Measurements from ENCODE around the gene VOPP1. TPM values are rescaled to one million over a fixed set of nuclear protein-coding genes. Genes with fewer than 3 reads are reported as not detected.

Gene VOPP1
- total and polyA plus RNA-seq, 2 of the 13 experiments (the other 11 are each of a cell fraction or from before 2014, with no cell fraction given): 21.8 to 55.3 TPM

- 97% methylated on average over 1 of the region's 1 CpG for WGBS (ENCODE audit: low lambda C conversion rate)
- DNase-seq (ENCODE audit: low spot score) (no peak), FAIRE-seq (no peak), ATAC-seq (no peak)
- in situ Hi-C loops (cut with HindIII; ENCODE audit: extremely low pct_ligation_motif_present, low pct_unique_long_range_greater_than_20kb): no loop called here
- no TSS peak for BruUV-seq (replicated peaks)
- no peaks in the 10 kb centered on the region for H4K20me1 ChIP-seq (ENCODE audit: insufficient read depth, low read length)
- ChIA-PET POLR2A (no interaction called here), CTCF (ENCODE audit: low intra/inter-chr PET ratio, low total read pairs) (no interaction called here)
- H3K36me3 ChIP-seq (replicated peaks in 1 of 2; ENCODE audit: control insufficient read depth in 1 of 2, insufficient read depth in 2 of 2, low read length in 2 of 2): no peaks in the 10 kb centered on the region
- no peaks in the 10 kb centered on the region for H3K79me2 ChIP-seq (ENCODE audit: insufficient read depth, low read length)
- intact Hi-C loops (cut with micrococcal nuclease; ENCODE audit: unreplicated experiment): no loop called here
- H3K9me3 ChIP-seq (ENCODE audit: low read length): peaks cover 5% of the 10 kb centered on the region; the same call in 1 of the 2 replicates
- no peaks in the 10 kb centered on the region for H3K27me3 ChIP-seq (ENCODE audit: control insufficient read depth in 1 of 2, insufficient read depth in 2 of 2, low read length in 2 of 2)
- no peaks in the 10 kb centered on the region for H3K4me1 ChIP-seq (ENCODE audit: insufficient read depth, low read length)
- H3K4me3 ChIP-seq (replicated peaks in 1 of 3; ENCODE audit: insufficient read depth in 1 of 3, low read depth in 2 of 3, low read length in 3 of 3): no peak overlapping the region
- no peak for TF ChIP-seq XRCC5 (optimal IDR thresholded peaks at IDR 0.05; ENCODE audit: low read length)
- TF ChIP-seq TRIM24 (CRISPR knock-in tag; IDR thresholded peaks at IDR 0.05): no peak
- no peak for TF ChIP-seq FOXA3 (CRISPR knock-in tag; IDR thresholded peaks at IDR 0.05)
- no peak for TF ChIP-seq MAFG (CRISPR knock-in tag; IDR thresholded peaks at IDR 0.05)
- no peak for TF ChIP-seq NR3C1 (CRISPR knock-in tag; IDR thresholded peaks at IDR 0.05)
- TF ChIP-seq, protein P1, sequence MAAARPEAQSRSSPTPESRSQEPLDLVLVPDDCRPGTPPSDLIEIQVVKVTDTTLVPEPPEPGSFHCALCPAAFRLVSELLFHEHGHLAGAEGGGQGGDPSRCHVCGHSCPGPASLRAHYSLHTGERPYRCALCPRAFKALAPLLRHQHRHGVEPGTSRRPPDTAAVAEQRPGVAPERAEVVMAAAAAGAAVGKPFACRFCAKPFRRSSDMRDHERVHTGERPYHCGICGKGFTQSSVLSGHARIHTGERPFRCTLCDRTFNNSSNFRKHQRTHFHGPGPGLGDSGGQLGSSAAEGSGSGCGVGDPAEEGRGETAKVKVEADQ (CRISPR knock-in tag; IDR thresholded peaks at IDR 0.05; ENCODE audit: borderline replicate concordance): no peak
- no peak for TF ChIP-seq ZNF616 (CRISPR knock-in tag; IDR thresholded peaks at IDR 0.05; ENCODE audit: low read depth)
- no peak for TF ChIP-seq CSRNP1 (CRISPR knock-in tag; IDR thresholded peaks at IDR 0.05)
- TF ChIP-seq, protein P2, sequence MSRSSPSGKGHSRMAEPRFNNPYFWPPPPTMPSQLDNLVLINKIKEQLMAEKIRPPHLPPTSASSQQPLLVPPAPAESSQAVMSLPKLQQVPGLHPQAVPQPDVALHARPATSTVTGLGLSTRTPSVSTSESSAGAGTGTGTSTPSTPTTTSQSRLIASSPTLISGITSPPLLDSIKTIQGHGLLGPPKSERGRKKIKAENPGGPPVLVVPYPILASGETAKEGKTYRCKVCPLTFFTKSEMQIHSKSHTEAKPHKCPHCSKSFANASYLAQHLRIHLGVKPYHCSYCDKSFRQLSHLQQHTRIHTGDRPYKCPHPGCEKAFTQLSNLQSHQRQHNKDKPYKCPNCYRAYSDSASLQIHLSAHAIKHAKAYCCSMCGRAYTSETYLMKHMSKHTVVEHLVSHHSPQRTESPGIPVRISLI (CRISPR knock-in tag; IDR thresholded peaks at IDR 0.05; ENCODE audit: borderline replicate concordance): no peak
- H3K27ac ChIP-seq (ENCODE audit: extremely low read length, insufficient read depth, low read length): no peak overlapping the region
- H2AFZ ChIP-seq (ENCODE audit: low read length): no peak overlapping the region
- H3K4me2 ChIP-seq (ENCODE audit: low read depth, low read length): no peak overlapping the region
- no peak overlapping the region for H3K9ac ChIP-seq (ENCODE audit: insufficient read depth, low read depth, low read length)
Observed at GRCh38 chr7:55457801-55458200, 114.5 kb downstream of the VOPP1 start.

Data from HepG2 (cell line).